Measurements from ENCODE around the gene CDHR3.
"Not testable (repeated sequence)": the region's sequence is repeated elsewhere in the genome, so short reads cannot be mapped to it uniquely, and the experiment has no call there.

The CDHR3 gene

DNA sequence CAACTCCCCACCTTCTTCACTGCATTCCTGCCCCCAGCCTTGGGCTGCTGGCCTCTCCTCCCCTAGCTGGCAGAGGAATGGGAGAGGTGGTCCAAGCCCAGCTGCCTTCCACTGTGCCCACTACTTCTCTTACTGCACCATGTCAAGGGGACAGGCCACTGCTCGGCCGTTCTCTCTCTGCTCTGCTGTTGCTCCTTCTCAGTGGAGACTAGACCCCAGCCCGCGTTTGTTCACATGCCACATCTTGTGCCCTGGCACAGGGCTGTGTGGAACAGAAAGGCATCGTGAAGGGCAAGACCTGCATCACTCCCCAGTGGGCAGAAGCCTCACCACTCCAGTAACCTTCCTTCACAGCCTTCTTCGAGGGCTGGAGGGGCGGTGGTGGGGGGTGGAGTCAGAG is 711 bp upstream of the CDHR3 start:
- no peak for DNase-seq

- DNase-seq, result no peak
These were observed 8.8 kb downstream of the CDHR3 start for GRCh38 chr7:105971845-105972244.

- DNase-seq, result no peak
These were observed 9.2 kb downstream of the CDHR3 start for GRCh38 chr7:105972276-105972675.

GRCh38 chr7:105974471-105974870 is 11.4 kb downstream of the CDHR3 start:
- DNase-seq, result peak; percentile 7 to 36

DNA sequence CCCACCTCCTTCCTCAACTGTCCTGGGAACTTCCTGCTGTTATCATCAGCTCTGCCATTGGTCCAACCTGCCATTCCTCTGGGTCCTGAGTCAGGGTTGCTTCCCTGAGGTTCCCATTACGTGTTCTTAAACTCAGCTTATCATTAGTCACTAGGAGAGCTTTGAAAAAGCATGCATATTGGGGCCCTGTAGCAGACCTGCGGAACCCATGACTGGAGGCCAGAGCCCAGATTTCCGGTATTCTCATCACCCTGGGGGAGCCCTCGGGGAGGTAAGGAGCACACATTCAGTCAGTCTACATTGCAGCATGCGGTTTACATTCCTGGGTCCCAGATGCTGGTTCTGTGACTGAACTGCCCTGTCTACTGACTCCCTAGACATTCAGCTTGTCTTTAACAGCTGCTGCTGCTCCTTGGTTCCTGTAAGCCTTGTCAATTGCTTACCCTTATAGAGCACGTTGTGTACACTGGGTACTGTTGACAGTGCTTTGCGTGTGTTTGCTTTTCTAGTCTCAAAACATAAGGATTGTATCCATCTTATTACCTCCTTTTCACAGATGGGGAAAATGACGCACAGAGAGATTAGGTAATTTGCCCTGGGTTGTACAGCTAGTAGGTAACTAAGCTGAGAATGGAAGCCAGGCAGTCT is 12.8 kb downstream of the CDHR3 start:
- DNase-seq, result no peak

DNA sequence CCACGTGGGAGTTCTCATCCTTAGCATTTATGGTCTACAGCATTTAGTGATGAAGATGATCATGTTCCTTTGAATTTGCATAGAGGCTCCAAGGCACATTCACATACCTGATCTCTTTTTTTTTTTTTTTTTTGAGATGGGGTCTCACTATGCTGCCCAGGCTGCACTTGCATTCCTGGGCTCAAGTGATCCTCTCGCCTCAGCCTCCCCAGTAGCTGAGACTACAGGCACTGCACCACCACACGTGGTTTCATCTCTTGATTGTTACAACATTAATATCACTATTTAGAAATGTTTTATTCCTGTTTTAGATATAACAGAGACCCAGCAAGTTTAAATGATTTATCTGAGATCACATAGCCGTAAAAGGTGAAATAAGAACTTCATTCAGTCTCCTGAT is 13.8 kb downstream of the CDHR3 start:
- no peak for DNase-seq

DNA sequence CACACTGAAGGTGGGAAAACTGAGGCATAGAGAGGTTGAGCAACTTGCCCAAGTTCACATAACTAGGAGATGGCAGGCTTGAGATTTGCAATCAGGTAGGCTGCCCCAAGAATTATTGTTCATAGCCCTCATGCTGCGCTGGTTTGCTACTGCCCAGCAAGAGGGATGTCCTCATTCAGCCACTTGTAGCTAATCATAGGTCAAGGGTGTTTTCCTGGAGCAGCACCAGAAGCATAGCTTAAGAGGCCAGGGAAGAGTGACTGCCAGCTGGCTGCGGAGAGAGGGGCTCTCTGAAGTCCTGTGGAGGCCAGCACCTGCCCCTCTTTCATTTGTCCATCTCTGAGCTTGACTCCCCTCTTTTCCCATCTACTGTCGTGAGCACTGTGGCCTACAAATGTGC is 15.0 kb downstream of the CDHR3 start:
- no peak for DNase-seq

- DNase-seq, result no peak
These were observed 15.9 kb downstream of the CDHR3 start for GRCh38 chr7:105978974-105979373.

DNA sequence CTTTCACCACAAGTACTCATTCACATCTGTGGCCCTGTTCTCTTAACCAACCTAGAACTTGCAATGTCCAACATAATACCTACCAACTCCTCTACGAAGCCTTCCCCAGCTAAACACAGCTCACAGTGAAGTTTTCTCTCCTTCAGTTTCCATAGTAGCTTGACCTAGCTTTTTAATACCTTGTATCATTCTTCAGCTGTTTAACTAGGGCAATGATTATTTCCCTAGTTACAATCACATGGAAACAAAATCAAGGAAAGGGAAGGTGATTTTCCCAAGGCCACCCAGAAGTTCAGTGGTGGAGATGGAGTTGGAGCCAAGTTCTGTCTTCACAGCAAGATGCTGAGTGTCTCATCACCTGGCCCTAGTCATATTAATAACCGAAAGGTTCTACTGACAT is 16.3 kb downstream of the CDHR3 start:
- no peak for DNase-seq

- DNase-seq, result peak in 1 of 2 experiments; percentile 12
These were observed 17.8 kb downstream of the CDHR3 start for GRCh38 chr7:105980645-105981396.

DNA sequence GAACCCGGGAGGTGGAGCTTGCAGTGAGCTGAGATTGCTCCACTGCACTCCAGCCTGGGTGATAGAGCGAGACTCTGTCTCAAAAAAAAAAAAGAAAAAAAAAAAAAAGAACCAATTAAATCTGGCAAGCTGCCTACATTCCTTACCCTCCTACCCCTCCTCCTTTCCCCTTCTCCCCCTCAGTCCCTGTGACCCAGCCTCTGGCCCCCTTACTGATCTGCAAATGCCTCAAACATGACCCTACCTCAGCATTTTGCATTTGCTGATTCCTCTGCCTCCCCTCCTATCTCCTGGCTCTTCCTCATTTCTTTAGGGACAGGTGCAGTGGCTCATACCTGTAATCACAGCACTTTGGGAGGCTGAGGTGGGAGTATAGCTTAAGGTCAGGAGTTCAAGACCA is 19.3 kb downstream of the CDHR3 start:
- no peak for DNase-seq

- DNase-seq, result not testable (repeated sequence)
These were observed 21.7 kb downstream of the CDHR3 start for GRCh38 chr7:105984808-105985207.

GRCh38 chr7:105985229-105985628 is 22.2 kb downstream of the CDHR3 start:
- DNase-seq, result no peak

GRCh38 chr7:105985672-105986215 is 22.7 kb downstream of the CDHR3 start:
- peak in 1 of 2 experiments; percentile 17 for DNase-seq

DNA sequence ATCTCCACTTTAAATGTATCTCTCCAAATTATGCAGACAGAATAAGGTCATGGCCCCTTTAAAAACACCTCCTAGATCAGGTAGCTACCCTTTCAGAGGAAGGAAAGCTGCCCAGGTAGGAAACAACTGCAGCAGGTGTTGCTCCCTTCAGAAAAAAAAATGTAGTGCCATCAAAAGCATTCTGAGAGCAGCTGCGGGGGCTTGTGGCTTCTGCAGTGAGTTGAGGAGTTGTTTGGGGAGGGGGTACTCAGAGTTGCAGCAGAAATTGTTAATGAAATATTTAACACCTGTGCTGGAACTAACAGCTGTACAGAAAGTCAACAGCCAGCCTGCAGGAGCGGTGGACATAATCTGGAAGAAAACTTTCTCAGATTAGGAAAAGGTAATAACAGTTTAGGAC is 24.0 kb downstream of the CDHR3 start:
- DNase-seq, result no peak

DNA sequence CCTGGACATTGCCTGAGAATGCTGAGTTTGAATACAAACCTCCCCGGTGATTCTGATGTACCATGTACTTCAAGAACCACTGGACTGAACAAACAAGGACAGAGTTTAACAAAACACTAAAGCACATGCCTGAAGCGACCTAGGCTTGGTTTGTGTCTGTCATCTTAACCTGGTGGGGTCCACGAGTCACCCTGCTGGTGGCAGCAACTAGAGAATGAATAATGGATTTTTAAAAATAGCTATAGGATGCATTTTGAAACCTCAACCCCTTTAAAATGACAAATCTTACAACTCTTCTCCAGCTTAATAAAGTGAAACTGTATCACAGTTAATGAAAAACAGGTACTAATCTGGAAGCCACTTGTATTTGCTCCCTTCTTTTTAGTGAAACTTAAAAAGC is 25.2 kb downstream of the CDHR3 start:
- DNase-seq, result no peak

DNA sequence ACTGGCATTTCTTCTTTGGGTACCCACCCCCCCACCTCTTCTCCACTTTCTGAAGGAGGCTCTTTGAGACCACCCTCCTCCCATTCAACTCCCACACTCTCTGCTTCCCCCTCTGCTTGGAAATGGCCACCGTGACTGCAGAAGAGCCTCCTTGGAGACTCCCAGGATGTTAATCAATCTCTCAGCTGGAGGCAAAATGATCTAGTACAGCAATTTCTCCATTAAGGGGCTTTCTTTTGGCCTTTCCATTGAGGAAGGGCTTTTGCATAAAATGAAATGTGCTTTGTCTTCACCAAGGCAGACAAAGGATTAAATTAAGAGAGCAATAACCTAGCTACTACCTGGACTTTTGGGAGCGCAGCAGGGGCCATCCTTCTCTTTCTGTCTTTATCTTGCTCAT is 26.1 kb downstream of the CDHR3 start:
- DNase-seq, result no peak

- no peak for DNase-seq
These were observed 26.6 kb downstream of the CDHR3 start for GRCh38 chr7:105989686-105990085.

- DNase-seq, result no peak
These were observed 27.1 kb downstream of the CDHR3 start for GRCh38 chr7:105990141-105990540.

DNA sequence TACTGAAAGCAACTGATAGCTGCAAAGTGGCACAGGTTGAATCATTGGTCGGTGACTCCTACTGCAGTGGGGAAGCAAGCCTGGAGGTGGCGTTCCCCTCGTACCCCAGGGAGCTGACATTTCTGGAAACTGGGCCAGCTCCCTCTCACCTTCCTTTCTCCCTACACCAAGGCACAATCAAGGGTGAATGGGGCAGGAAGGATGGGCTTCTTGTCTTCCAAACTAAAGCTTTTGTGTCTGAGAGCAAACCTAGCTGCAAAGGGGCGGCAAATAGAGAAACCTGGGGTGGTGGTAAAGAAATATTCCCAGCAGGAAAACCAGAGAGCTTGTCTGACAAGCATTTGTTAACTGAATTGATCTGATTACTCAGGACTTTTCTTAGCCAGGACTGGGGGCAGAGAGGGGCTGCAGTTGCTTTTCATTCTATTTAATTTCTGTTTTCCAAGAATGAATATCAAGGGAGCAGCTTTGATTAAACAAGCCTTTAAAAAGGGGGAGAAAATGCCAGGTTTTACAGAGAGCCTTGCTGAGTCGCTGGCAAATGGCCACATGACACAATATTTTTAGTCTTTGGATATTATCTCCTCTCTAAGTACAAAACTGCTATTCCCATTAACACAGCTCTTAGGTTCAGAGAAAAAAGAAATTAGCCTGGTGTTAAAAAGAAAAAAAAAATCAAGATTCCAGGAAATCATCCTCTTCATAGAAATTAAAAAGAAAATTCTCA is 27.8 kb downstream of the CDHR3 start:
- peak; percentile 38 to 62 for DNase-seq

GRCh38 chr7:105992905-105993304 is 29.8 kb downstream of the CDHR3 start:
- DNase-seq, result no peak

GRCh38 chr7:105996860-105997737 is 34.0 kb downstream of the CDHR3 start:
- DNase-seq, result no peak

- DNase-seq, result no peak
These were observed 36.2 kb downstream of the CDHR3 start for GRCh38 chr7:105999256-105999655.
